ENCODE results near the gene CD19. TPM values are rescaled to one million over a fixed set of nuclear protein-coding genes. Genes with fewer than 3 reads are reported as not detected.

Gene CD19
- total RNA-seq, 6 experiments from 2014 or later = not detected

DNA sequence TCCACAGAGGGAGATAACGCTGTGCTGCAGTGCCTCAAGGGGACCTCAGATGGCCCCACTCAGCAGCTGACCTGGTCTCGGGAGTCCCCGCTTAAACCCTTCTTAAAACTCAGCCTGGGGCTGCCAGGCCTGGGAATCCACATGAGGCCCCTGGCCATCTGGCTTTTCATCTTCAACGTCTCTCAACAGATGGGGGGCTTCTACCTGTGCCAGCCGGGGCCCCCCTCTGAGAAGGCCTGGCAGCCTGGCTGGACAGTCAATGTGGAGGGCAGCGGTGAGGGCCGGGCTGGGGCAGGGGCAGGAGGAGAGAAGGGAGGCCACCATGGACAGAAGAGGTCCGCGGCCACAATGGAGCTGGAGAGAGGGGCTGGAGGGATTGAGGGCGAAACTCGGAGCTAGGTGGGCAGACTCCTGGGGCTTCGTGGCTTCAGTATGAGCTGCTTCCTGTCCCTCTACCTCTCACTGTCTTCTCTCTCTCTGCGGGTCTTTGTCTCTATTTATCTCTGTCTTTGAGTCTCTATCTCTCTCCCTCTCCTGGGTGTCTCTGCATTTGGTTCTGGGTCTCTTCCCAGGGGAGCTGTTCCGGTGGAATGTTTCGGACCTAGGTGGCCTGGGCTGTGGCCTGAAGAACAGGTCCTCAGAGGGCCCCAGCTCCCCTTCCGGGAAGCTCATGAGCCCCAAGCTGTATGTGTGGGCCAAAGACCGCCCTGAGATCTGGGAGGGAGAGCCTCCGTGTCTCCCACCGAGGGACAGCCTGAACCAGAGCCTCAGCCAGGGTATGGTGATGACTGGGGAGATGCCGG lies 769 bp downstream of the CD19 start:
- Mint-ChIP-seq H3K27ac (no peak overlapping the region), H3K4me3 (no peak overlapping the region), H3K4me1 (ENCODE audit: low read depth) (peaks cover 9% of the 10 kb centered on the region; the same call in 1 of the 2 replicates), H3K36me3 (ENCODE audit: low read depth) (peaks cover 3% of the 10 kb centered on the region; the same call in 1 of the 2 replicates), H3K9me3 (no peaks in the 10 kb centered on the region), H3K27me3 (ENCODE audit: insufficient read depth) (peaks cover 9% of the 10 kb centered on the region)
- TF ChIP-seq, protein P1, sequence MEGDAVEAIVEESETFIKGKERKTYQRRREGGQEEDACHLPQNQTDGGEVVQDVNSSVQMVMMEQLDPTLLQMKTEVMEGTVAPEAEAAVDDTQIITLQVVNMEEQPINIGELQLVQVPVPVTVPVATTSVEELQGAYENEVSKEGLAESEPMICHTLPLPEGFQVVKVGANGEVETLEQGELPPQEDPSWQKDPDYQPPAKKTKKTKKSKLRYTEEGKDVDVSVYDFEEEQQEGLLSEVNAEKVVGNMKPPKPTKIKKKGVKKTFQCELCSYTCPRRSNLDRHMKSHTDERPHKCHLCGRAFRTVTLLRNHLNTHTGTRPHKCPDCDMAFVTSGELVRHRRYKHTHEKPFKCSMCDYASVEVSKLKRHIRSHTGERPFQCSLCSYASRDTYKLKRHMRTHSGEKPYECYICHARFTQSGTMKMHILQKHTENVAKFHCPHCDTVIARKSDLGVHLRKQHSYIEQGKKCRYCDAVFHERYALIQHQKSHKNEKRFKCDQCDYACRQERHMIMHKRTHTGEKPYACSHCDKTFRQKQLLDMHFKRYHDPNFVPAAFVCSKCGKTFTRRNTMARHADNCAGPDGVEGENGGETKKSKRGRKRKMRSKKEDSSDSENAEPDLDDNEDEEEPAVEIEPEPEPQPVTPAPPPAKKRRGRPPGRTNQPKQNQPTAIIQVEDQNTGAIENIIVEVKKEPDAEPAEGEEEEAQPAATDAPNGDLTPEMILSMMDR (IDR thresholded peaks at IDR 0.05) = no peak
- no peak for DNase-seq

DNA sequence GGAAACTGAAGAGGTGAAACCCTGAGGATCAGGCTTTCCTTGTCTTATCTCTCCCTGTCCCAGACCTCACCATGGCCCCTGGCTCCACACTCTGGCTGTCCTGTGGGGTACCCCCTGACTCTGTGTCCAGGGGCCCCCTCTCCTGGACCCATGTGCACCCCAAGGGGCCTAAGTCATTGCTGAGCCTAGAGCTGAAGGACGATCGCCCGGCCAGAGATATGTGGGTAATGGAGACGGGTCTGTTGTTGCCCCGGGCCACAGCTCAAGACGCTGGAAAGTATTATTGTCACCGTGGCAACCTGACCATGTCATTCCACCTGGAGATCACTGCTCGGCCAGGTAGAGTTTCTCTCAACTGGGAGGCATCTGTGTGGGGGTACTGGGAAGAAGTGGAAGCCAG lies 1.4 kb downstream of the CD19 start:
- TF ChIP-seq, protein P1 (IDR thresholded peaks at IDR 0.05) = no peak
- Mint-ChIP-seq H3K27me3 (ENCODE audit: insufficient read depth) (peaks cover 9% of the 10 kb centered on the region), H3K9me3 (no peaks in the 10 kb centered on the region), H3K36me3 (ENCODE audit: low read depth) (peaks cover 3% of the 10 kb centered on the region; the same call in 1 of the 2 replicates), H3K27ac (no peak overlapping the region), H3K4me1 (ENCODE audit: low read depth) (peaks cover 9% of the 10 kb centered on the region; the same call in 1 of the 2 replicates), H3K4me3 (no peak overlapping the region)
- DNase-seq = no peak

DNA sequence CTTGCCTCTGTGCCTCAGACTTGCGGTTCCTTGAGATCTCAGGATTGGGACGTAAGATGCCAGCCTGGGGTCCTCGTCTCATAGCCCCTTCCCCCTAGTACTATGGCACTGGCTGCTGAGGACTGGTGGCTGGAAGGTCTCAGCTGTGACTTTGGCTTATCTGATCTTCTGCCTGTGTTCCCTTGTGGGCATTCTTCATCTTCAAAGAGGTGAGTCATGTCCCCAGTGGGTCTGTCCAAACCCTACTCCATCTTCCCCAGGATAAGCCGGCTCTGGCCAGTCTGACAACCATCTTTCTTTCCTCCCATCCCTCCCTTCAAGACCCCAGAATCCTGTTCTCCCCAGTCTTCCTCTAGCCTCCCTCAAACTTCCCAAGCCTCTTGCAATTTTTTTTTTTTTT lies 3.6 kb downstream of the CD19 start:
- Mint-ChIP-seq H3K4me1 (ENCODE audit: low read depth) (peaks cover 9% of the 10 kb centered on the region; the same call in 1 of the 2 replicates), H3K9me3 (no peaks in the 10 kb centered on the region), H3K4me3 (no peak overlapping the region), H3K36me3 (ENCODE audit: low read depth) (peaks cover 3% of the 10 kb centered on the region; the same call in 1 of the 2 replicates), H3K27ac (no peak overlapping the region), H3K27me3 (ENCODE audit: insufficient read depth) (peaks cover 14% of the 10 kb centered on the region)
- no peak for DNase-seq
- TF ChIP-seq, protein P1 (IDR thresholded peaks at IDR 0.05) = no peak

DNA sequence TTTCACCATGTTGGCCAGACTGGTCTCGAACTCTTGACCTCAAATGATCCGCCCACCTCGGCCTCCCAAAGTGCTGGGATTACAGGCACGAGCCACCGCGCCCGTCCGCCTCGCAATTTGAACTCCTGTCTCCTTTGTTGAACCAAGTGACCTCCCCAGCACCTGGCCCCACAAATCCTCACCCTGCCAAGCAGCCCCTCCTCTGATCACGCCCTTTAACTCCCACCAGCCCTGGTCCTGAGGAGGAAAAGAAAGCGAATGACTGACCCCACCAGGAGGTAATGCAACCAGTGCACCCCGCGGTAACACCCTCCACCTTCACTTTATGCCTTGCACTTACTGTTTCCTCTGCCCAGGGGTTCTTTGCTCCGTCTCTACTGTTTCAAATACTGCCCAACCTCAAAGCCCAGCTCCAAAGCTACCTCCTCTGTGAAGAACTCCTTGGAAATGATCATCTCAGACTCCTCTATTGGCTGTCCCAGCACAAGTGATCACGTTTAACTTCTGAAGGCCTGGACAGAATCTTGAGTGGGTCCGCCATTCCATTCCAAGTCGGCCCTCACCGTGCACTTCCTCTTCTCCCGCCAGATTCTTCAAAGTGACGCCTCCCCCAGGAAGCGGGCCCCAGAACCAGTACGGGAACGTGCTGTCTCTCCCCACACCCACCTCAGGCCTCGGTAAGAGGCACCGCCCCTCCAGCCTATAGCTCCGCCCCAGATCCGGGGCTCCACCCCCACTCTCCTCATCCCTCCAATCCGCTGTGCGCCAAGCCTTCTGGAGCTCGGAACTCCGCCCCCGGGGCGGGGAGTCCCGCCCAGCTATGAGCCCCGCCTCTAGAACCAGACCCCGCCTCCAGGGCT lies 4.4 kb downstream of the CD19 start:
- H3K27me3 Mint-ChIP-seq (ENCODE audit: insufficient read depth) = peaks cover 14% of the 10 kb centered on the region
- H3K27ac Mint-ChIP-seq = no peak overlapping the region
- H3K36me3 Mint-ChIP-seq (ENCODE audit: low read depth) = peaks cover 3% of the 10 kb centered on the region; the same call in 1 of the 2 replicates
- no peaks in the 10 kb centered on the region for H3K9me3 Mint-ChIP-seq
- peak; percentile 42 for DNase-seq
- TF ChIP-seq, protein P1 (IDR thresholded peaks at IDR 0.05) = no peak
- peaks cover 9% of the 10 kb centered on the region; the same call in 1 of the 2 replicates for H3K4me1 Mint-ChIP-seq (ENCODE audit: low read depth)
- peak overlapping the region; percentile 2; the same call in 1 of the 2 replicates for H3K4me3 Mint-ChIP-seq

DNA sequence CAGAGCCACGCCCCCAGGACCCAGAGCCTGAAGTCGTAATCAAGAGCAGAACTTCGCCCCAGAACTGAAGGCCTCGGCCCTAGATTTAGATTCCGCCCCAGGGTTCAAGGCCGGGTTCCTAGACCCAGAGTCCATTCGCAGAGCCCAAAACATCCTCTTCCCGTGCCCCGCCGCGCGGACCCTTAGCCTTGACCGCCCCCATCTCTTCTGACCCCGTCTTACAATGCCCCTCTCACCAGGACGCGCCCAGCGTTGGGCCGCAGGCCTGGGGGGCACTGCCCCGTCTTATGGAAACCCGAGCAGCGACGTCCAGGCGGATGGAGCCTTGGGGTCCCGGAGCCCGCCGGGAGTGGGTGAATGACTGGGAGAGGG lies 5.0 kb downstream of the CD19 start:
- Mint-ChIP-seq H3K4me3 (no peak overlapping the region), H3K36me3 (ENCODE audit: low read depth) (peaks cover 3% of the 10 kb centered on the region; the same call in 1 of the 2 replicates), H3K27ac (no peak overlapping the region), H3K9me3 (no peaks in the 10 kb centered on the region), H3K4me1 (ENCODE audit: low read depth) (peaks cover 9% of the 10 kb centered on the region; the same call in 1 of the 2 replicates), H3K27me3 (ENCODE audit: insufficient read depth) (peaks cover 14% of the 10 kb centered on the region)
- TF ChIP-seq, protein P1 (IDR thresholded peaks at IDR 0.05) = no peak
- DNase-seq = no peak
